H9 (cell line): Measurements from ENCODE around the gene CAMKK1. TPM values are rescaled to one million over a fixed set of nuclear protein-coding genes. Genes with fewer than 3 reads are reported as not detected.
A peak's percentile ranks its signal among the peaks of the same experiment; 100 is the strongest.

Experiments
- DNase-seq: peaks from one replicate; pipeline ENCODE4 v3.0.0-alpha.2; 2017
- H2AFZ ChIP-seq: one replicate; pipeline ENCODE4 v1.6.1; 2013; ENCODE audit warnings: mild to moderate bottlenecking, low read length, control low read depth, moderate library complexity
- H2AK5ac ChIP-seq: 2 replicates; pipeline ENCODE4 v1.6.1; 2013; ENCODE audit warnings: low read length, control low read depth, mixed read lengths; ENCODE audit not compliant: insufficient read length
- H2BK120ac ChIP-seq: one replicate; pipeline ENCODE4 v1.6.1; 2013; ENCODE audit warnings: low read depth, mild to moderate bottlenecking, low read length, control low read depth, inconsistent platforms; ENCODE audit not compliant: poor library complexity, severe bottlenecking
- H2BK12ac ChIP-seq: 2 replicates; pipeline ENCODE4 v1.6.1; 2013; ENCODE audit warnings: low read length, control low read depth, mixed read lengths, low read depth; ENCODE audit not compliant: insufficient read length
- H2BK15ac ChIP-seq: 2 replicates; pipeline ENCODE4 v1.6.1; 2013; ENCODE audit warnings: low read depth, low read length, control low read depth
- H2BK20ac ChIP-seq: one replicate; pipeline ENCODE4 v1.6.1; 2013; ENCODE audit warnings: low read depth, mild to moderate bottlenecking, low read length, control low read depth, inconsistent platforms; ENCODE audit not compliant: poor library complexity, severe bottlenecking
- H2BK5ac ChIP-seq: 2 replicates; pipeline ENCODE4 v1.6.1; 2013; ENCODE audit warnings: low read length, control low read depth, mixed read lengths; ENCODE audit not compliant: insufficient read length
- H3K14ac ChIP-seq: 2 replicates; pipeline ENCODE4 v1.6.1; 2013; ENCODE audit warnings: low read length, control low read depth; ENCODE audit not compliant: insufficient read depth
- H3K18ac ChIP-seq: 2 replicates; pipeline ENCODE4 v1.6.1; 2013; ENCODE audit warnings: low read depth, mild to moderate bottlenecking, mixed read lengths, low read length, control low read depth; ENCODE audit not compliant: insufficient read length
- H3K23ac ChIP-seq: 2 replicates; pipeline ENCODE4 v1.6.1; 2013; ENCODE audit warnings: low read length, control low read depth, mixed read lengths, low read depth; ENCODE audit not compliant: insufficient read length
- H3K23me2 ChIP-seq: 2 replicates; pipeline ENCODE4 v1.6.1; 2013; ENCODE audit warnings: low read depth, mild to moderate bottlenecking, mixed read lengths, low read length, control low read depth; ENCODE audit not compliant: insufficient read length, poor library complexity, severe bottlenecking
- H3K27ac ChIP-seq: 2 replicates; pipeline ENCODE4 v1.5.1; 2013; ENCODE audit warnings: low read length, control low read depth, mixed read lengths, low read depth; ENCODE audit not compliant: insufficient read length
- H3K27me3 ChIP-seq: 2 replicates; pipeline ENCODE4 v1.6.1; 2013; ENCODE audit warnings: low read length, control low read depth, inconsistent platforms; ENCODE audit not compliant: insufficient read depth
- H3K4ac ChIP-seq: 2 replicates; pipeline ENCODE4 v1.6.1; 2013; ENCODE audit warnings: low read depth, mild to moderate bottlenecking, control low read depth, inconsistent platforms, low read length, moderate library complexity
- H3K4me1 ChIP-seq: 2 replicates; pipeline ENCODE4 v1.6.1; 2013; ENCODE audit warnings: low read length, control low read depth, inconsistent platforms; ENCODE audit not compliant: insufficient read depth
- H3K4me2 ChIP-seq: 2 replicates; pipeline ENCODE4 v1.6.1; 2013; ENCODE audit warnings: low read length, control low read depth, mixed read lengths; ENCODE audit not compliant: insufficient read length, insufficient read depth
- H3K56ac ChIP-seq: 2 replicates; pipeline ENCODE4 v1.6.1; 2013; ENCODE audit warnings: low read depth, mild to moderate bottlenecking, mixed read lengths, low read length, control low read depth; ENCODE audit not compliant: insufficient read length
- H3K79me1 ChIP-seq: 2 replicates; pipeline ENCODE4 v1.6.1; 2013; ENCODE audit warnings: low read depth, mild to moderate bottlenecking, moderate library complexity, low read length, control low read depth, inconsistent platforms; ENCODE audit not compliant: insufficient read depth, poor library complexity, severe bottlenecking
- H3K79me2 ChIP-seq: 2 replicates; pipeline ENCODE4 v1.6.1; 2013; ENCODE audit warnings: low read length, control low read depth, inconsistent platforms; ENCODE audit not compliant: insufficient read depth
- H3K9ac ChIP-seq: 2 replicates; pipeline ENCODE4 v1.6.1; 2013; ENCODE audit warnings: low read length, control low read depth, mixed read lengths; ENCODE audit not compliant: insufficient read length; ENCODE audit errors: extremely low read depth
- H3K9me3 ChIP-seq: one replicate; pipeline ENCODE4 v1.6.1; 2013; ENCODE audit warnings: low read depth, low read length, inconsistent platforms; ENCODE audit not compliant: control insufficient read depth
- H3T11ph ChIP-seq: one replicate; pipeline ENCODE4 v1.6.1; 2013; ENCODE audit warnings: mild to moderate bottlenecking, low read length, control low read depth, inconsistent platforms
- H4K20me1 ChIP-seq: one replicate; pipeline ENCODE4 v1.6.1; 2013; ENCODE audit not compliant: control insufficient read depth, insufficient read length, insufficient read depth
- H4K5ac ChIP-seq: 2 replicates; pipeline ENCODE4 v1.6.1; 2013; ENCODE audit warnings: low read depth, mild to moderate bottlenecking, mixed read lengths, low read length, control low read depth; ENCODE audit not compliant: insufficient read length
- H4K8ac ChIP-seq: replicated peaks from 2 replicates; pipeline ENCODE4 v1.6.1; 2013; ENCODE audit warnings: low read length, control low read depth, mixed read lengths, low read depth; ENCODE audit not compliant: insufficient read length
- H4K91ac ChIP-seq: 2 replicates; pipeline ENCODE4 v1.6.1; 2013; ENCODE audit warnings: low read depth, mild to moderate bottlenecking, moderate library complexity, mixed read lengths, low read length, control low read depth; ENCODE audit not compliant: insufficient read length
- H3K27ac Mint-ChIP-seq, 3 experiments: 2 replicates in 2 of 3; 3 replicates in 1 of 3; pipeline ENCODE4 v1.8.0; 2020 to 2021; ENCODE audit warnings: mixed read lengths in 3 of 3, mild to moderate bottlenecking in 1 of 3, moderate library complexity in 1 of 3
- H3K27me3 Mint-ChIP-seq: 2 replicates; pipeline ENCODE4 v1.8.0; 2021; ENCODE audit warnings: low read depth, mild to moderate bottlenecking, moderate library complexity, mixed read lengths
- H3K36me3 Mint-ChIP-seq, 3 experiments: 2 replicates in 2 of 3; 3 replicates in 1 of 3; pipeline ENCODE4 v1.8.0; 2020 to 2021; ENCODE audit warnings: low read depth in 3 of 3, mixed read lengths in 3 of 3; ENCODE audit not compliant: insufficient read depth in 1 of 3
- H3K4me1 Mint-ChIP-seq, 2 experiments: 2 replicates each; pipeline ENCODE4 v1.8.0; 2020; ENCODE audit warnings: mixed read lengths in 2 of 2
- H3K4me3 Mint-ChIP-seq, 2 experiments: 2 replicates in 1 of 2; 3 replicates in 1 of 2; pipeline ENCODE4 v1.8.0; 2020 to 2021; ENCODE audit warnings: mild to moderate bottlenecking in 2 of 2, mixed read lengths in 2 of 2, moderate library complexity in 1 of 2
- H3K9me3 Mint-ChIP-seq, 2 experiments: 2 replicates in 1 of 2; 3 replicates in 1 of 2; pipeline ENCODE4 v1.8.0; 2020; ENCODE audit warnings: mild to moderate bottlenecking in 2 of 2, mixed read lengths in 2 of 2, moderate library complexity in 1 of 2
- CTCF ChIP-seq: fragments of 200-600 bp; sonication (generic); conservative IDR thresholded peaks from 3 replicates; pipeline ENCODE4 v1.8.0; 2021; ENCODE audit warnings: antibody characterized with exemption, mild to moderate bottlenecking
- WGBS: extraction: QIAGEN DNeasy Blood & Tissue Kit; methylation state at CpG from one replicate; pipeline ENCODE4 v1.1.7; 2013; ENCODE audit warnings: missing lambda C conversion rate, low lambda C conversion rate, mixed read lengths; ENCODE audit not compliant: insufficient read length; ENCODE audit errors: extremely low coverage; 5-methylcytosine and 5-hydroxymethylcytosine counted together
- total RNA-seq: library from RNA; stranded (reverse); gene quantifications from 2 replicates; pipeline ENCODE4 v1.2.1, GENCODE V29; 2021

CAMKK1 gene
- total RNA-seq, 1 experiment from 2014 or later = 6.7 TPM

GRCh38 chr17:3847165-3847670 is 45.6 kb downstream of the CAMKK1 start:
- WGBS = no CpG with 5 or more reads among the region's 9 CpGs
- Histone ChIP-seq H4K91ac (no peak overlapping the region), H3K23ac (no peak overlapping the region), H3K79me1 (peaks cover 7% of the 10 kb centered on the region), H3K9me3 (no peaks in the 10 kb centered on the region), H3K79me2 (peaks cover 8% of the 10 kb centered on the region; the same call in 1 of the 2 replicates), H2BK20ac (no peak overlapping the region), H3K18ac (no peak overlapping the region), H2BK5ac (no peak overlapping the region), H4K5ac (no peak overlapping the region), H3T11ph (no peak overlapping the region), H3K14ac (no peak overlapping the region), H3K9ac (no peak overlapping the region), H3K27me3 (no peaks in the 10 kb centered on the region), H3K27ac (no peak overlapping the region), H2AK5ac (no peak overlapping the region), H2BK12ac (no peak overlapping the region), H3K4me1 (no peaks in the 10 kb centered on the region), H3K4ac (no peak overlapping the region), H3K56ac (no peak overlapping the region), H4K20me1 (no peaks in the 10 kb centered on the region), H2BK120ac (no peak overlapping the region), H2BK15ac (no peak overlapping the region), H3K23me2 (no peaks in the 10 kb centered on the region), H2AFZ (no peak overlapping the region), H3K4me2 (no peak overlapping the region), H4K8ac (no peak overlapping the region)
- no peak for TF ChIP-seq CTCF
- H3K4me1 Mint-ChIP-seq = peaks cover 12 to 18% of the 10 kb centered on the region in 2 experiments
- H3K27me3 Mint-ChIP-seq = peaks cover 21% of the 10 kb centered on the region
- peak overlapping the region in 1 of 2 experiments; percentile 38; a peak in 1 of 5 replicates for H3K4me3 Mint-ChIP-seq
- H3K27ac Mint-ChIP-seq = peak overlapping the region in 1 of 3 experiments; percentile 31; a peak in 1 of 7 replicates
- H3K9me3 Mint-ChIP-seq = no peaks in the 10 kb centered on the region; a peak in 1 of 5 replicates
- DNase-seq = no peak
- H3K36me3 Mint-ChIP-seq = peaks cover 11 to 22% (median 18%) of the 10 kb centered on the region in 3 experiments; a peak in 6 of 7 replicates
